ENCODE results near the gene SIX2. TPM values are rescaled to one million over a fixed set of nuclear protein-coding genes. Genes with fewer than 3 reads are reported as not detected.

The SIX2 gene
- total RNA-seq, 1 donor from 2014 or later = 7.4 TPM

DNA sequence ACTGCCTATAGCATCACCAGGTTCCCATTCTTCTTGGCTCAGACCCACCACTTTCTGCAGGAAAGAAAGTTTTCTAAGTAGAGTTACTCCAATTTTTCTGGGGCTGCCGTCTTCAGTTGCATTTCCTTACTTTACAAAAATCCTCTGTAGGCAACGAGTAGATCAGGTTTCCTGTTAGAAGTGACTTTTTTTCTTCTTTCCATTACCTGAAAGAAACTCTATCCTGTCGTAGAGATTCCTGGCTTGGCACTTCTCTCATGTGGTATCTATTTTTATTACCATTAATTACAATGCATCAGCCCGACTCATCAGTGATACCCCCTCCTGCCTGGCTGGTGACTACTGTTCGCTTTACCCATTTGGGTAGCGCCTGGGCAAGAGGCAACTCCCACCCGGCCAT lies 5.6 kb upstream of the SIX2 start:
- Histone ChIP-seq H3K9me3 (ENCODE audit: insufficient read depth, low read depth, low read length) (no peaks in the 10 kb centered on the region), H3K4me1 (ENCODE audit: insufficient read depth, low read length) (peaks cover 20% of the 10 kb centered on the region), H3K27me3 (ENCODE audit: insufficient read depth, low read length) (peaks cover 88% of the 10 kb centered on the region), H3K9ac (ENCODE audit: low read length) (no peak overlapping the region), H3K4me2 (ENCODE audit: low read length) (no peak overlapping the region), H3K27ac (ENCODE audit: low read depth, low read length) (no peak overlapping the region), H3K79me2 (ENCODE audit: insufficient read depth, low read length) (no peaks in the 10 kb centered on the region), H3K36me3 (ENCODE audit: insufficient read depth, low read length) (no peaks in the 10 kb centered on the region), H4K20me1 (ENCODE audit: insufficient read depth, low read length) (peaks cover 5% of the 10 kb centered on the region), H2AFZ (ENCODE audit: low read depth, low read length) (no peak overlapping the region), H3K4me3 (ENCODE audit: insufficient read depth, low read depth, low read length) (no peak overlapping the region)
- no peak overlapping the region for H3K4me3 Mint-ChIP-seq (ENCODE audit: unreplicated experiment)
- FAIRE-seq (no peak), DNase-seq (ENCODE audit: low read depth) (no peak)
- peaks cover 62% of the 10 kb centered on the region for H3K27me3 Mint-ChIP-seq (ENCODE audit: low read depth, unreplicated experiment)
- H3K27ac Mint-ChIP-seq (ENCODE audit: unreplicated experiment) = no peak overlapping the region
- H3K4me1 Mint-ChIP-seq (ENCODE audit: low read depth, unreplicated experiment) = peaks cover 5% of the 10 kb centered on the region
- TF ChIP-seq EZH2 (IDR thresholded peaks at IDR 0.05; ENCODE audit: insufficient read depth, low read length) = no peak
- TF ChIP-seq CTCF (IDR thresholded peaks at IDR 0.05; ENCODE audit: insufficient read depth, low read depth, low read length) = no peak
- peaks cover 2% of the 10 kb centered on the region for H3K9me3 Mint-ChIP-seq (ENCODE audit: unreplicated experiment)
- H3K36me3 Mint-ChIP-seq (ENCODE audit: low read depth, unreplicated experiment) = peaks cover 6% of the 10 kb centered on the region

GRCh38 chr2:45014016-45014702 lies 4.9 kb upstream of the SIX2 start:
- Histone ChIP-seq H3K9ac (ENCODE audit: low read length) (no peak overlapping the region), H3K79me2 (ENCODE audit: insufficient read depth, low read length) (no peaks in the 10 kb centered on the region), H3K9me3 (ENCODE audit: insufficient read depth, low read depth, low read length) (no peaks in the 10 kb centered on the region), H3K4me1 (ENCODE audit: insufficient read depth, low read length) (peaks cover 23% of the 10 kb centered on the region), H3K36me3 (ENCODE audit: insufficient read depth, low read length) (no peaks in the 10 kb centered on the region), H2AFZ (ENCODE audit: low read depth, low read length) (peak overlapping the region; percentile 68), H3K27ac (ENCODE audit: low read depth, low read length) (no peak overlapping the region), H3K27me3 (ENCODE audit: insufficient read depth, low read length) (peaks cover 88% of the 10 kb centered on the region), H3K4me3 (ENCODE audit: insufficient read depth, low read depth, low read length) (peak overlapping the region; percentile 41), H4K20me1 (ENCODE audit: insufficient read depth, low read length) (peaks cover 5% of the 10 kb centered on the region), H3K4me2 (ENCODE audit: low read length) (peak overlapping the region; percentile 81)
- peaks cover 57% of the 10 kb centered on the region for H3K27me3 Mint-ChIP-seq (ENCODE audit: low read depth, unreplicated experiment)
- H3K36me3 Mint-ChIP-seq (ENCODE audit: low read depth, unreplicated experiment) = peaks cover 6% of the 10 kb centered on the region
- H3K27ac Mint-ChIP-seq (ENCODE audit: unreplicated experiment) = no peak overlapping the region
- peaks cover 2% of the 10 kb centered on the region for H3K9me3 Mint-ChIP-seq (ENCODE audit: unreplicated experiment)
- DNase-seq (ENCODE audit: low read depth) (no peak), FAIRE-seq (no peak)
- no peak for TF ChIP-seq EZH2 (IDR thresholded peaks at IDR 0.05; ENCODE audit: insufficient read depth, low read length)
- peak; percentile 28 for TF ChIP-seq CTCF (IDR thresholded peaks at IDR 0.05; ENCODE audit: insufficient read depth, low read depth, low read length)
- peak overlapping the region; percentile 50 for H3K4me3 Mint-ChIP-seq (ENCODE audit: unreplicated experiment)
- peaks cover 5% of the 10 kb centered on the region for H3K4me1 Mint-ChIP-seq (ENCODE audit: low read depth, unreplicated experiment)
